Caco-2 (cell line): ENCODE measurements around the gene FURIN. TPM values are rescaled to one million over a fixed set of nuclear protein-coding genes. Genes with fewer than 3 reads are reported as not detected.

Experiments
- Bru-seq: library from RNA; stranded (reverse); fragments of 400-500 nt; gene quantifications from one replicate; lab custom pipeline; 2021; lab: Mats Ljungman, UMichigan
- BruChase-seq, 2 experiments: library from RNA; stranded (reverse); fragments of 400-500 nt; gene quantifications; one replicate each; lab custom pipeline; 2021; lab: Mats Ljungman, UMichigan
- BruUV-seq: library from RNA; stranded (reverse); fragments of 400-500 nt; replicated peaks from 2 replicates; lab custom pipeline; 2021; lab: Mats Ljungman, UMichigan
- CTCF ChIA-PET: fragments of 300-600 bp; sonication (Branson Sonifier 250); formaldehyde crosslinking; loops from one replicate; lab custom pipeline; 2022; ENCODE audit warnings: antibody characterized with exemption; lab: Charles Lee
- POLR2A ChIA-PET: fragments of 300-600 bp; sonication (Branson Sonifier 250); formaldehyde crosslinking; loops from one replicate; lab custom pipeline; 2022; ENCODE audit warnings: antibody characterized with exemption; lab: Charles Lee
- DNase-seq, 2 experiments: peaks; one replicate each; pipeline versions ENCODE4 v3.0.0 to v3.0.0-alpha.2; 2020 to 2022
- H3K27me3 ChIP-seq: replicated peaks from 2 replicates; pipeline ENCODE4 v1.6.0; 2011; ENCODE audit warnings: low read length; ENCODE audit not compliant: control insufficient read depth, insufficient read depth
- H3K36me3 ChIP-seq: 2 replicates; pipeline ENCODE4 v1.5.1; 2011; ENCODE audit warnings: low read length; ENCODE audit not compliant: control insufficient read depth, insufficient read depth
- H3K4me1 ChIP-seq: fragments of 250-450 bp; sonication (Bioruptor Pico); 2 replicates; pipeline ENCODE4 v1.5.1; 2020; ENCODE audit warnings: mild to moderate bottlenecking
- H3K4me3 ChIP-seq: 2 replicates; pipeline ENCODE4 v1.5.1; 2011; ENCODE audit warnings: low read depth, mild to moderate bottlenecking, control low read depth, low read length
- H3K9me3 ChIP-seq: fragments of 250-450 bp; sonication (Bioruptor Pico); 2 replicates; pipeline ENCODE4 v1.5.1; 2020; ENCODE audit warnings: mild to moderate bottlenecking, moderate library complexity
- H3K27ac Mint-ChIP-seq: one replicate; pipeline ENCODE4 v1.8.0; 2022; ENCODE audit warnings: mixed read lengths; ENCODE audit not compliant: unreplicated experiment
- H3K27me3 Mint-ChIP-seq: one replicate; pipeline ENCODE4 v1.8.0; 2022; ENCODE audit warnings: mixed read lengths; ENCODE audit not compliant: insufficient read depth, unreplicated experiment
- H3K36me3 Mint-ChIP-seq: one replicate; pipeline ENCODE4 v1.8.0; 2022; ENCODE audit warnings: mild to moderate bottlenecking, mixed read lengths; ENCODE audit not compliant: insufficient read depth, unreplicated experiment
- H3K4me1 Mint-ChIP-seq: one replicate; pipeline ENCODE4 v1.8.0; 2022; ENCODE audit warnings: low read depth, mixed read lengths; ENCODE audit not compliant: unreplicated experiment
- H3K4me3 Mint-ChIP-seq: one replicate; pipeline ENCODE4 v1.8.0; 2022; ENCODE audit warnings: mild to moderate bottlenecking, moderate library complexity, mixed read lengths; ENCODE audit not compliant: unreplicated experiment
- H3K9me3 Mint-ChIP-seq: one replicate; pipeline ENCODE4 v1.8.0; 2022; ENCODE audit warnings: mixed read lengths; ENCODE audit not compliant: unreplicated experiment
- CTCF ChIP-seq, 2 experiments: fragments of 200-600 bp in 1 of 2; IDR thresholded peaks; 1 replicate in 1 of 2; 2 replicates in 1 of 2; pipeline versions ENCODE4 v1.5.1 to v1.8.0; 2011 to 2022; ENCODE audit warnings: antibody characterized with exemption in 1 of 2, control low read depth in 1 of 2, inconsistent platforms in 1 of 2, low read depth in 1 of 2, low read length in 1 of 2, mild to moderate bottlenecking in 1 of 2, moderate library complexity in 1 of 2; ENCODE audit not compliant: insufficient read depth in 1 of 2, severe bottlenecking in 1 of 2, unreplicated experiment in 1 of 2
- intact Hi-C: fragments of 100-400 bp; cut with micrococcal nuclease; formaldehyde crosslinking; loops from one replicate; pipeline ENCODE4 v1.10.0; 2022; ENCODE audit not compliant: unreplicated experiment
- long read RNA-seq: library from polyadenylated mRNA; stranded (forward); transcript quantifications from one replicate; pipeline ENCODE4 v2.0.0, GENCODE V29; 2022
- total RNA-seq: library from RNA; stranded (reverse); gene quantifications from 2 replicates; pipeline ENCODE4 v1.2.3, GENCODE V29; 2022

Gene FURIN
- 41.5 and 43.0 TPM in 2 replicates for total RNA-seq
- Bru-seq, nascent RNA = percentile 63 among the genes with signal in this experiment
- BruChase-seq, experiment 1, labeled RNA remaining after a 2-hour chase = percentile 67 among the genes with signal in this experiment
- BruChase-seq, experiment 2, labeled RNA remaining after a 6-hour chase = percentile 83 among the genes with signal in this experiment
- long read RNA-seq, full-length matches to known transcripts = 16 of 79 reads
- long read RNA-seq, partial matches to known transcripts = 54 of 79 reads
- long read RNA-seq, other reads (novel, unspliced or antisense) = 9 of 79 reads

GRCh38 chr15:90868261-90868689 is at the start of gene FURIN:
Gene FURIN, plus strand, starts transcription at chr15:90868588. Its CDS starts 7,153 bp downstream, at chr15:90875741.
- Mint-ChIP-seq H3K4me3 (peak within 1 kb of the TSS; percentile 71), H3K9me3 (no peaks in the 10 kb centered on the region), H3K36me3 (peaks cover 9% of the 10 kb centered on the region), H3K27ac (peak within 1 kb of the TSS; percentile 64), H3K27me3 (no peaks in the 10 kb centered on the region), H3K4me1 (peaks cover 38% of the 10 kb centered on the region)
- ChIA-PET POLR2A (interaction anchor here (0.6 kb wide), 2 partner anchors 24 to 27 kb away, joined by 5 to 6 read pairs; no protein-coding TSS in a partner anchor), CTCF (interaction anchor here (0.8 to 1.2 kb wide), 3 partner anchors 9 to 212 kb away, joined by 3 to 4 read pairs (median 3); no protein-coding TSS in a partner anchor)
- TF ChIP-seq CTCF (IDR thresholded peaks at IDR 0.05; ENCODE audit: insufficient read depth in 1 of 2, low read depth in 1 of 2, low read length in 1 of 2, severe bottlenecking in 1 of 2, unreplicated experiment in 1 of 2) = no peak
- no peaks in the 10 kb centered on the region for H3K27me3 ChIP-seq
- intact Hi-C loops = no loop called here
- H3K9me3 ChIP-seq = no peaks in the 10 kb centered on the region
- H3K4me3 ChIP-seq = no peak within 1 kb of the TSS
- H3K36me3 ChIP-seq = no peaks in the 10 kb centered on the region
- peaks cover 51% of the 10 kb centered on the region for H3K4me1 ChIP-seq
- peak; percentile 74 to 78 for DNase-seq
- BruUV-seq = no TSS peak

DNA sequence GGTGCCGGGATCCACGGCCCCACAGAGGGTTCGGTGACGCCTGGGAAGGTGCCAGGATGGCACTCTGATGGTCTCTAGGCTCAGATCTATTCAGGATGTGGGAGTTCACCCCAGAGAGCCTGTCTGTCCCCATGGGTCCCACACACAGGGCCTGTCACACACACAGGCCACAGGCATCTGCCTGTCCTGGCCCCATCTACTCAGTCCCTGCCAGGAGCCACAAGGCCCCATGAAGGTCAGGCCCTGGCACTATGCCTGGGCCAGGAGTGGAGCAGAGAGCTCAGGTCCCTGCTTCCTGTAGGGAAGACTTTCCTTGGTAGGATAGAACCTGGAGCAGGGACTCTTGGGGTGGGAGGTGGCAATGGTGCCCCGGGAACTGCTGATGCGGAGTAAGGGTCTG is 49.0 kb upstream of the FURIN start:
- Histone ChIP-seq H3K9me3 (no peaks in the 10 kb centered on the region), H3K36me3 (no peaks in the 10 kb centered on the region), H3K27me3 (no peaks in the 10 kb centered on the region), H3K4me1 (peaks cover 12% of the 10 kb centered on the region), H3K4me3 (no peak overlapping the region)
- H3K4me1 Mint-ChIP-seq = peaks cover 5% of the 10 kb centered on the region
- intact Hi-C loops = no loop called here
- DNase-seq = no peak
- no peaks in the 10 kb centered on the region for H3K36me3 Mint-ChIP-seq
- no TSS peak for BruUV-seq
- H3K27me3 Mint-ChIP-seq = no peaks in the 10 kb centered on the region
- H3K27ac Mint-ChIP-seq = no peak overlapping the region
- no peaks in the 10 kb centered on the region for H3K9me3 Mint-ChIP-seq
- TF ChIP-seq CTCF (IDR thresholded peaks at IDR 0.05; ENCODE audit: insufficient read depth in 1 of 2, low read depth in 1 of 2, low read length in 1 of 2, severe bottlenecking in 1 of 2, unreplicated experiment in 1 of 2) = no peak
- ChIA-PET CTCF (no interaction called here), POLR2A (no interaction called here)
- no peak overlapping the region for H3K4me3 Mint-ChIP-seq

DNA sequence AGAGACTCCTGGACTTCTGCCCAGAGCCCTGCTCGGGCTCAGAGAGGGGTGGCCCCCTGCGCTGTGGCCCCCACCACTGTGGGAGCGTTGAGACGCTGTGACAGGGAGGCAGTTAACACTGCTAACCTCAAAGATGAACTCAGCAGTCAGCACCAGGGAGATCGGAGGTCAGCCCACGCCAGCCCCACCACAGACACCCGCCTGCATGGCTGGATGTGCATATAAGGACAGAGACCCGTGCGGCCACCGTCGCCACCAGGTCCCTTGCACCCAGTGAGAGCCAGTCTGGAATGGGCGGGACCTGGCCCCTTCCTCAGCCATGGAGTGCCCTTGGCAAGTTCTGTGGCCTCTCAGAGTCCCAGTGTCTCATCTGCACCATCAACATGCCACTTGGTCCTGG is 48.5 kb upstream of the FURIN start:
- BruUV-seq = no TSS peak
- intact Hi-C loops = loop anchor here (5.0 kb wide), 2 partner anchors 52 to 173 kb away; no protein-coding TSS in a partner anchor
- peaks cover 7% of the 10 kb centered on the region for H3K4me1 Mint-ChIP-seq
- H3K36me3 ChIP-seq = no peaks in the 10 kb centered on the region
- H3K27me3 ChIP-seq = no peaks in the 10 kb centered on the region
- H3K4me3 ChIP-seq = no peak overlapping the region
- no peaks in the 10 kb centered on the region for H3K9me3 ChIP-seq
- ChIA-PET POLR2A (no interaction called here), CTCF (no interaction called here)
- no peak overlapping the region for H3K27ac Mint-ChIP-seq
- no peaks in the 10 kb centered on the region for H3K9me3 Mint-ChIP-seq
- no peaks in the 10 kb centered on the region for H3K27me3 Mint-ChIP-seq
- H3K4me3 Mint-ChIP-seq = no peak overlapping the region
- no peaks in the 10 kb centered on the region for H3K36me3 Mint-ChIP-seq
- H3K4me1 ChIP-seq = peaks cover 17% of the 10 kb centered on the region
- no peak for DNase-seq
- TF ChIP-seq CTCF (IDR thresholded peaks at IDR 0.05; ENCODE audit: insufficient read depth in 1 of 2, low read depth in 1 of 2, low read length in 1 of 2, severe bottlenecking in 1 of 2, unreplicated experiment in 1 of 2) = no peak
